Hepatocyte (in vitro differentiated cells): ENCODE data around the gene SEC24D. TPM values are rescaled to one million over a fixed set of nuclear protein-coding genes. Genes with fewer than 3 reads are reported as not detected.

ENCODE experiments used
- DNase-seq: peaks from one replicate; pipeline ENCODE4 v3.0.0-alpha.2; 2016; ENCODE audit warnings: low spot score
- H2AFZ ChIP-seq: fragments of 200-600 bp; sonication (generic); 2 replicates; pipeline ENCODE4 v1.6.0; 2016; ENCODE audit warnings: antibody characterized with exemption, mild to moderate bottlenecking
- H3K27ac ChIP-seq: fragments of 200-600 bp; sonication (generic); 2 replicates; pipeline ENCODE4 v1.5.1; 2016; ENCODE audit warnings: mild to moderate bottlenecking
- H3K27me3 ChIP-seq: fragments of 200-600 bp; sonication (generic); 2 replicates; pipeline ENCODE4 v1.6.1; 2016
- H3K36me3 ChIP-seq: fragments of 200-600 bp; sonication (generic); replicated peaks from 2 replicates; pipeline ENCODE4 v1.5.1; 2016; ENCODE audit warnings: low read depth; ENCODE audit not compliant: insufficient read depth
- H3K4me1 ChIP-seq: fragments of 200-600 bp; sonication (generic); 2 replicates; pipeline ENCODE4 v1.5.1; 2016; ENCODE audit warnings: mild to moderate bottlenecking, moderate library complexity; ENCODE audit not compliant: insufficient read depth
- H3K4me2 ChIP-seq: fragments of 200-600 bp; sonication (generic); 2 replicates; pipeline ENCODE4 v1.6.0; 2016
- H3K4me3 ChIP-seq: fragments of 200-600 bp; sonication (generic); 2 replicates; pipeline ENCODE4 v1.5.1; 2016; ENCODE audit warnings: mild to moderate bottlenecking
- H3K79me2 ChIP-seq: fragments of 200-600 bp; sonication (generic); 2 replicates; pipeline ENCODE4 v1.6.0; 2017; ENCODE audit warnings: mild to moderate bottlenecking
- H3K9me2 ChIP-seq: fragments of 200-600 bp; sonication (generic); replicated peaks from 2 replicates; pipeline ENCODE4 v1.6.0; 2017; ENCODE audit warnings: mild to moderate bottlenecking; ENCODE audit not compliant: insufficient read depth
- H3K9me3 ChIP-seq: fragments of 200-600 bp; sonication (generic); 2 replicates; pipeline ENCODE4 v1.5.1; 2016; ENCODE audit warnings: low read depth, mild to moderate bottlenecking
- H4K20me1 ChIP-seq: fragments of 200-600 bp; sonication (generic); 2 replicates; pipeline ENCODE4 v1.6.0; 2016; ENCODE audit warnings: mild to moderate bottlenecking; ENCODE audit not compliant: insufficient read depth, poor library complexity, severe bottlenecking
- EZH2 ChIP-seq: fragments of 200-600 bp; sonication (generic); IDR thresholded peaks from 2 replicates; pipeline ENCODE4 v1.6.1; 2016; ENCODE audit warnings: antibody characterized with exemption, mild to moderate bottlenecking, borderline replicate concordance
- EZH2phosphoT487 ChIP-seq: fragments of 200-600 bp; sonication (generic); IDR thresholded peaks from one replicate; pipeline ENCODE4 v1.6.1; 2018; ENCODE audit warnings: antibody characterized with exemption, mild to moderate bottlenecking, low read depth, moderate library complexity; ENCODE audit not compliant: unreplicated experiment, severe bottlenecking
- WGBS: methylation state at CpG from one replicate; pipeline ENCODE4 v1.1.6; 2016; ENCODE audit warnings: low lambda C conversion rate; ENCODE audit errors: missing lambda C conversion rate; 5-methylcytosine and 5-hydroxymethylcytosine counted together
- polyA plus RNA-seq: library from polyadenylated mRNA; unstranded; fragments of >200 nt; fragmentation: Nextera tagmentation; extraction: Ambion mirVana; gene quantifications from 2 replicates; pipeline ENCODE4 v1.2.1, GENCODE V29; 2016
- total RNA-seq: library from RNA; depleted of rRNA; stranded (reverse); fragments of >200 nt; gene quantifications from 2 replicates; pipeline ENCODE4 v1.2.3, GENCODE V29; 2014
- TF ChIP-seq, protein P1 (sequence below): fragments of 200-600 bp; sonication (generic); IDR thresholded peaks from 2 replicates; pipeline ENCODE4 v1.5.1; 2016; ENCODE audit warnings: antibody characterized with exemption, mild to moderate bottlenecking; ENCODE audit not compliant: poor library complexity

SEC24D gene
- total and polyA plus RNA-seq, 2 experiments from 2014 or later = 81.9 to 97.4 TPM

- Histone ChIP-seq H3K36me3 (no peaks in the 10 kb centered on the region), H3K4me1 (peaks cover 31% of the 10 kb centered on the region), H3K9me2 (no peaks in the 10 kb centered on the region), H4K20me1 (no peaks in the 10 kb centered on the region), H3K79me2 (peaks cover 6% of the 10 kb centered on the region), H3K27ac (no peak overlapping the region), H3K9me3 (no peaks in the 10 kb centered on the region), H3K4me2 (no peak overlapping the region), H3K27me3 (no peaks in the 10 kb centered on the region), H2AFZ (no peak overlapping the region), H3K4me3 (no peak overlapping the region)
- WGBS = 79% methylated on average over 1 of the region's 1 CpG
- no peak for DNase-seq
- no peak for TF ChIP-seq EZH2
- no peak for TF ChIP-seq EZH2phosphoT487
- TF ChIP-seq, protein P1, sequence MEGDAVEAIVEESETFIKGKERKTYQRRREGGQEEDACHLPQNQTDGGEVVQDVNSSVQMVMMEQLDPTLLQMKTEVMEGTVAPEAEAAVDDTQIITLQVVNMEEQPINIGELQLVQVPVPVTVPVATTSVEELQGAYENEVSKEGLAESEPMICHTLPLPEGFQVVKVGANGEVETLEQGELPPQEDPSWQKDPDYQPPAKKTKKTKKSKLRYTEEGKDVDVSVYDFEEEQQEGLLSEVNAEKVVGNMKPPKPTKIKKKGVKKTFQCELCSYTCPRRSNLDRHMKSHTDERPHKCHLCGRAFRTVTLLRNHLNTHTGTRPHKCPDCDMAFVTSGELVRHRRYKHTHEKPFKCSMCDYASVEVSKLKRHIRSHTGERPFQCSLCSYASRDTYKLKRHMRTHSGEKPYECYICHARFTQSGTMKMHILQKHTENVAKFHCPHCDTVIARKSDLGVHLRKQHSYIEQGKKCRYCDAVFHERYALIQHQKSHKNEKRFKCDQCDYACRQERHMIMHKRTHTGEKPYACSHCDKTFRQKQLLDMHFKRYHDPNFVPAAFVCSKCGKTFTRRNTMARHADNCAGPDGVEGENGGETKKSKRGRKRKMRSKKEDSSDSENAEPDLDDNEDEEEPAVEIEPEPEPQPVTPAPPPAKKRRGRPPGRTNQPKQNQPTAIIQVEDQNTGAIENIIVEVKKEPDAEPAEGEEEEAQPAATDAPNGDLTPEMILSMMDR = no peak
These were observed 61.6 kb downstream of the SEC24D start for GRCh38 chr4:118774321-118774720.

- Histone ChIP-seq H3K4me1 (peaks cover 37% of the 10 kb centered on the region), H3K4me3 (no peak overlapping the region), H3K9me2 (no peaks in the 10 kb centered on the region), H3K27me3 (no peaks in the 10 kb centered on the region), H3K36me3 (no peaks in the 10 kb centered on the region), H3K79me2 (peaks cover 6% of the 10 kb centered on the region), H4K20me1 (no peaks in the 10 kb centered on the region), H2AFZ (no peak overlapping the region), H3K9me3 (no peaks in the 10 kb centered on the region), H3K27ac (peak overlapping the region; percentile 47), H3K4me2 (no peak overlapping the region)
- 80% methylated on average over 2 of the region's 2 CpGs for WGBS
- no peak for DNase-seq
- TF ChIP-seq EZH2phosphoT487 (no peak), EZH2 (no peak)
- TF ChIP-seq, protein P1 = no peak
These were observed 62.5 kb downstream of the SEC24D start for GRCh38 chr4:118773429-118773792.

GRCh38 chr4:118772767-118773428, 63.0 kb downstream of the SEC24D start:
- Histone ChIP-seq H3K4me2 (no peak overlapping the region), H3K79me2 (peaks cover 6% of the 10 kb centered on the region), H3K9me2 (no peaks in the 10 kb centered on the region), H3K9me3 (no peaks in the 10 kb centered on the region), H3K27me3 (no peaks in the 10 kb centered on the region), H4K20me1 (no peaks in the 10 kb centered on the region), H3K36me3 (no peaks in the 10 kb centered on the region), H3K4me3 (no peak overlapping the region), H3K4me1 (peaks cover 37% of the 10 kb centered on the region), H3K27ac (peak overlapping the region; percentile 47), H2AFZ (no peak overlapping the region)
- TF ChIP-seq, protein P1 = no peak
- no peak for TF ChIP-seq EZH2
- no peak for TF ChIP-seq EZH2phosphoT487
- WGBS = 80% methylated on average over 3 of the region's 3 CpGs
- no peak for DNase-seq
